Superior temporal gyrus (tissue), 1 donor: Measurements from ENCODE around the gene DCTN1.
"Not testable (repeated sequence)": the region's sequence is repeated elsewhere in the genome, so short reads cannot be mapped to it uniquely, and the experiment has no call there.

ENCODE experiments used
- DNase-seq: peaks from one replicate; pipeline ENCODE4 v3.0.0-alpha.2; 2016; ENCODE audit errors: extremely low spot score

DCTN1 gene

GRCh38 chr2:74379851-74380789, at the start of gene DCTN1:
DCTN1 (minus strand) TSS chr2:74380311; CDS start chr2:74380037, 274 bp downstream.
- DNase-seq, result peak; percentile 92

- DNase-seq, result no peak
These were observed 48.6 kb upstream of the DCTN1 start for GRCh38 chr2:74428675-74429074.

GRCh38 chr2:74427551-74427950, 47.4 kb upstream of the DCTN1 start:
- no peak for DNase-seq

- DNase-seq, result no peak
These were observed 46.2 kb upstream of the DCTN1 start for GRCh38 chr2:74426181-74426758.

DNA sequence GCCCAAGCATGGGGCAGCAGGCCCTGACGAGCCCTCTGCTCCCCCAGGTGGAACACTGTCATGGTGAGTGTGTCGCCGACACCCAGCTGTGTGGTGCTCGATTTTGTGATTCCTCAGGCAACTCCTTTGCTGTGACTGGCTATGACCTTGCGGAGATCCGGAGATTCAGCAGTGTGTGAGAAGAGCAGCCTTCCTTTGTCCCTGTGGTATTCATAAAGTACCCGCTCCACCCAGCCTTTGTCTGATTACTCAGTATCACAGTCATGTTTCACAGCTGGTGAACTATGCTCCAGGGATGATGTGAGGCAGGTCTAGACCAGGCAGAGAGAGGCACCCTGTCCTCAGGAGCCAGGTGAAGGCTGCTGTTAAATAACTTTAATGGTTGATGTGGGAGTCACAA, 45.4 kb upstream of the DCTN1 start:
- DNase-seq, result no peak

GRCh38 chr2:74424995-74425406, 44.9 kb upstream of the DCTN1 start:
- DNase-seq, result no peak

GRCh38 chr2:74424139-74424992, 44.3 kb upstream of the DCTN1 start:
- DNase-seq, result no peak

DNA sequence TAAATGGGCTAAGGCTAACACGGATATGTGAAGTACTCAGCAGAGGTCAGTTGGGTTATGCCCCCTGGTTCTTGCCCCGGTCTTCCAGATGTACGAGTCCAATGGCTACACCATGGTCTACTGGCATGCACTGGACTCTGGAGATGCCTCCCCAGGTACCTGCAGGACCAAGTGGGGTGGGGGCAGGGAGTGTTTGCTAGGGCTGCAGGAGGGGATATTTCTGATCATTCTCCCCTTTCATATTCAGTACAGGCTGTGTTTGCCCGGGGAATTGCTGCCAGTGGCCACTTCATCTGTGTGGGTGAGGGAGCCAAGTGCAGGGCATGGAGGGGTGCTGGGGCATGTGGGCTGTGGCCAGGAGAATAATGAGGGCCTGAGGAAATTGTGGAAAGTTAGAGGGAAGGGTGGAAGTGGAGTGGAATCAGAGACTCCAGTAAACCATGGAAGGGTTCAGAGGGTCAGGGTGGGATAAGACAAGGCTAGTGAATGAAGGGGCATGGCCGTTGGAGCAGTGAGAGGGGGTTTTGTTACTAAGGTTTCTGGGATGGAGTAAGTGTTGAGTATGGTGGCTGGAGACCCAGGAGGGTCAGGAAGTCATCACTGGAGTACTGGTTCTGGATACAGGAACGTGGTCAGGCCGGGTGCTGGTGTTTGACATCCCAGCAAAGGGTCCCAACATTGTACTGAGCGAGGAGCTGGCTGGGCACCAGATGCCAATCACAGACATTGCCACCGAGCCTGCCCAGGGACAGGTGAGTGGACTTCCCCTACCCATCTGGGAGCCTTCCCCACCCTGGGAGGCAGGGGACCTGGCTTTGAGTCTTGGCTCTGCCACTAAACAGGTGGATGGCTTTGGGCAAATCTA, 43.4 kb upstream of the DCTN1 start:
- no peak for DNase-seq

DNA sequence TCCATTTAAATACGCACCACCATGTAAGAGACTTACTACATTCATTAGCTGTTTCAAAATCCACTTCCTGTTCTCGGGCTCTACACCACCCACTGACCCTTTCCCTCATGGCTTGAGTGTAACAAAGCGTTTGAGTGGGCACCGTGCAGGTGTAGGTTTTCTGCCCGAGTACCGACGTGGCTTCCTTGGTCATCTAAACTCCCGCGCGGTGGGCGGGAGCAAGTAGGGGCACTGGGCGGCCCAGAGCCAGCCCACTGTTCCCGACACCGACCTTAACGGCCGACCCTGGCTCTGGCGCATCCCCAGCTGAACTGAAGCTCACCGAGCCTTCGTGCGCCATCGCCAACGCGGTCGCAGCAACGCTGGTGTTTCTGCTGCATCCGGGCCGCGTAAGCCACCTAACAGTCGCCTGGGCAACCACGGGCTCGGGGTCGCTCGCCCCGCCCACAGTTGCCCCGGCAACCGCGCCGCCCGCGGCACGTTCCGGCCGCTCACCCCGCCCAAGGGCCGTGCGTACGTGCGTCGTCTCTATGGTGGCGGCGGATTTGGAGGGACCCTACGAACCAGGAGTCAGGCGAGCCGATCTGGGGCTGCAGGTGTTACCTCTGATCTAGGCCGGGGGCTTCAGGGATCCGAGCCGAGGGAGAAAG, 41.2 kb upstream of the DCTN1 start, which contains the start of the genes C2orf81 and WDR54:
TSS of gene C2orf81 (minus strand) at position 399 of the 650 bp plus-strand sequence. CDS start at position 340, 59 bp downstream.
TSS of gene WDR54 (plus strand) at position 510 of the 650 bp plus-strand sequence. CDS start 424 bp downstream, outside the sequence.
- peak; percentile 79 for DNase-seq

GRCh38 chr2:74420443-74421103, 40.5 kb upstream of the DCTN1 start:
- not testable (repeated sequence) for DNase-seq

- DNase-seq, result no peak
These were observed 39.9 kb upstream of the DCTN1 start for GRCh38 chr2:74420006-74420405.

DNA sequence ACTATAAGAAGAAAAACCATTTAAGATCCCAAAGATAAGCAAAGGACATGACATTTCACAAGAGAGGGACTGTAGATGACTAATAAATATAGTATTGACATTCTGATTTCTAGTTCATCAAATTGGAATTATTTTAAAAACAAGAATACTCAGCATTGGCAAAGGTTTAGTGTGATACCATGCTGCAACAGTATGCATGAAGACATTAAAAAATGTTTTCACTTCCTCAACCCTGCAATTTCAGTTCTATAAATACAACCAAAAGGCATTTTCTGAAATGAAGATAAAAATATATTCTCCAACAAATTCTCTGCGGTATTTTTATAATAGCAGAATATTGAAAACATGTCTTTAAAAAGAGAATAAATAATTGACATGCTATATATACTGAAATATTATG, 39.2 kb upstream of the DCTN1 start:
- no peak for DNase-seq

DNA sequence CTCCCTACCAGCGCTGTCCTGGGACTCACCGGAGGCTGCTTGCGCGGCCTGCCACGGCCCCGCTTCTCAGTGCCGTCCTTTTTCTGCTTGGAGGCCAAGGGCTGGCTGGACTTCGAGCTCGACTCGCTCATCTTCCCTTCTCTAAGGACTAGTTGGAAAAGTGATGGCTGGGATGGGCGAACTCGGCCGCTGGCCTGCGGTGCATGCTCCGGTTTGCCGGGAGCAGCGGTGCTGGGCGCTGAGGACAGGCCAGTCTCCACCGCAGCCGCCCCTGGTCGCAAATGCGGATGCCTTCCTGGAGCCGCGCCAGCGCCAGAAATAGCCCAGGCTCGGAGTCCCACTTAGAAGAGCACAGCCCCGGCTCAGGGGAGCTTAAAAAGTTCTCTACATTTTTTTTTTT, 38.2 kb upstream of the DCTN1 start:
- no peak for DNase-seq

DNA sequence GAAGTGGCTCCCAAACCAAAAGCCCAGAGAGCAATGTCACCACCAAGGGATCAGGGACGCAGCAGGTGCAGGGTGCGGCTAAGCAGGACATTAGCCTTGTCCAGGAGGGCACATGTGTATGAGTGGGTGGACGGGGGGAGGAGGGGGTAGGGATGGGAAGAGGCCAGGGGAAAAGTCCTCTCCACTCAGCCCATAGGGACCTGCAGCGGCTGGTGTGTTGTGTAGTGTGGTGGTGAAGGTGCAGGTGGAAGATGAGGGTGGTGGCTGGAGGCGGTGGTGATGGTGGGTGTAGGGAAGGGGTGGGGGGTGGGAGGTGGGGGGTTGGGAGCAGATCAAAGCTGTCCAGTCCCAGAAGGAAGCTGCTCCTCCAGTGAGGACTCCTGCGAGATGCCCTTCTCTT, 37.7 kb upstream of the DCTN1 start:
- DNase-seq, result no peak

- DNase-seq, result no peak
These were observed 37.1 kb upstream of the DCTN1 start for GRCh38 chr2:74417197-74417596.

GRCh38 chr2:74416778-74417177, 36.7 kb upstream of the DCTN1 start:
- DNase-seq, result no peak

DNA sequence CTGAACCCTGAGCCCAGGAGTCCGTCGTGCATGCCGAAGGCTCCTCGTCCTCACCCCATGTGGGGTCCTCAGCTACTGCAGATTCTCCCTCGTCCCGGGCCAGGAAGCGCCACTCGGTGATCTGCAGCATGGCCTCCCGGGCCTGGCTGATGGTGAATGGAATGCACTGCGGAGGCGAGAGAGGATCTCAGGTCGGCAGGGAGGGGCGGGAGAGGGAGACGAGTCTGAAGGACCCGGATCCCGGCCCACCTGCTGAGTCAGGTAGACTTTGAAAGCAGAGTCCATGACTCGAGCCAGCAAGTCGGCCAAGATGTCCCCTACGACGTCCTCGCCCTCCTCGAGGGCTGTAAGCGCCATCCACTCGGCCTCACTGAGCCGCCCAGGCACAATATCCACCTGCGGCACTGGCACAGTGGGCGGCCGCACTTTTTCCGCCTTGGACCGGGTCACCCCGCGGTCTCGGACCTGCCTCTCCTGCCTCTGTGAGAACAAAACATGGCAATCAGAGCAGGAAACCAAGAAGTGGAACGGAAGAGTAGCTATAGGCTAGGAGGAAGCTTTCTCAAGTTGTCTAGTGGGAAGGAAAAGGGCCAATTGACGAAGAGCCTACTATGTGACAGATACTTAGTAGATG, 35.8 kb upstream of the DCTN1 start:
- no peak for DNase-seq

- DNase-seq, result no peak
These were observed 35.0 kb upstream of the DCTN1 start for GRCh38 chr2:74414881-74415761.
